Measurements from ENCODE around the gene PIGH.
"Not testable (repeated sequence)": the region's sequence is repeated elsewhere in the genome, so short reads cannot be mapped to it uniquely, and the experiment has no call there.

Gene PIGH

DNA sequence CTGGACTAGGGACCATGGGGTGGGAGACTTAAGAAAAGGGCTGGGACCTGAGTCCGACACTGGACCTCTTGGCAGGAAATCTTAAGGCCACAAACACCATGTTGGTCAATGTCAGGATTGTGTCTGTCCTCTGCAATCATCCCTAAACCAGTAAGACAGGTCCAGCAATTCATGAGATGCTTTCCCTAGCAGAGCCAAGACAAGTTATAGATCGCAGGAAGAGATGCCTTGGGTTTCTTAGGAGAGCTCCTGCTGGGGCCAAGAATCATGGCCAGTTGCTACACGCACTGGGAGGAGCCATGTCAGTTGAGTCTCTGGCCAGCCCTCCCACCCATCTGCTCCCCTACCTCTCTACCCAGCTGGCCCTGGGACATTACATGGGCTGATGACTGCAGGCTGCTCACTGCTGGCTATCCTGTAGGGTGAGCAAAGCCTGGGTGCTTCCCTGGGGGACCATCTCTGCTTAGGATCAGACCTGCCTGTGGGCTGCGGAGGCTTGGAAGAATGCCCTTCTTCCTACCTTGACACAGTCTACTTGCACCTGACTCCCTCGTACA, 52.8 kb downstream of the PIGH start:
- DNase-seq, result peak in 1 of 2 experiments; percentile 33

DNA sequence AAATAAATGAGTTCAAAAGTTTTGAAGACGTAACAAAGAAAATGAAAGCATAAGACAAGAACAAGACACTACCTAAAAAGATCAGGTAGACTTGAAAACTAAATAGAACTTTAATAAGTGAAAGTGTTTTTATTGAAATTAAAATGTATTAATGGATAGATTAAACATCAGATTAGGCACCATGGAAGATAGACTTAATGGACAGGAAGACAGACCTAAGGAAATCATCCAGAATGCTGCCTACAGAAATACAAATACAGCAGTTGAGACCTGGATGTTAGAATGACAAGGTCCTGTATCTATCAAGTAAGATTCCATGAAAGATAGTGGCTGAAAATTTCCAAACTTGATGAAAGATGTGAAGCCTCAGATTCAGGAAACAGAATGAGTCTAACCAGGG, 55.5 kb downstream of the PIGH start:
- DNase-seq, result no peak

DNA sequence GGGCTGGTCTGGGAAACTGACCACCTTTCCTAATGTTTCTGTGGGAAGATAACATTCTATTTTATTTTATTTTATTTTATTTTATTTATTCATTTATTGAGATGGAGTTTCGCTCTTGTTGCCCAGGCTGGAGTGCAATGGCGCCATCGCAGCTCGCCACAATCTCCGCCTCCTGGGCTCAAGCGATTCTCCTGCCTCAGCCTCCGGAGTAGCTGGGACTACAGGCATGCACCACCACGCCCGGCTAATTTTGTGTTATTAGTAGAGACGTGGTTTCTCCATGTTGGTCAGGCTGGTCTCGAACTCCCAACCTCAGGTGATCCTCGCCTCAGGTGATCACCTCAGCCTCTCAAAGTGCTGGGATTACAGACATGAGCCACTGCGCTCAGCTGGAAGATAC, 57.4 kb downstream of the PIGH start:
- not testable (repeated sequence) for DNase-seq

DNA sequence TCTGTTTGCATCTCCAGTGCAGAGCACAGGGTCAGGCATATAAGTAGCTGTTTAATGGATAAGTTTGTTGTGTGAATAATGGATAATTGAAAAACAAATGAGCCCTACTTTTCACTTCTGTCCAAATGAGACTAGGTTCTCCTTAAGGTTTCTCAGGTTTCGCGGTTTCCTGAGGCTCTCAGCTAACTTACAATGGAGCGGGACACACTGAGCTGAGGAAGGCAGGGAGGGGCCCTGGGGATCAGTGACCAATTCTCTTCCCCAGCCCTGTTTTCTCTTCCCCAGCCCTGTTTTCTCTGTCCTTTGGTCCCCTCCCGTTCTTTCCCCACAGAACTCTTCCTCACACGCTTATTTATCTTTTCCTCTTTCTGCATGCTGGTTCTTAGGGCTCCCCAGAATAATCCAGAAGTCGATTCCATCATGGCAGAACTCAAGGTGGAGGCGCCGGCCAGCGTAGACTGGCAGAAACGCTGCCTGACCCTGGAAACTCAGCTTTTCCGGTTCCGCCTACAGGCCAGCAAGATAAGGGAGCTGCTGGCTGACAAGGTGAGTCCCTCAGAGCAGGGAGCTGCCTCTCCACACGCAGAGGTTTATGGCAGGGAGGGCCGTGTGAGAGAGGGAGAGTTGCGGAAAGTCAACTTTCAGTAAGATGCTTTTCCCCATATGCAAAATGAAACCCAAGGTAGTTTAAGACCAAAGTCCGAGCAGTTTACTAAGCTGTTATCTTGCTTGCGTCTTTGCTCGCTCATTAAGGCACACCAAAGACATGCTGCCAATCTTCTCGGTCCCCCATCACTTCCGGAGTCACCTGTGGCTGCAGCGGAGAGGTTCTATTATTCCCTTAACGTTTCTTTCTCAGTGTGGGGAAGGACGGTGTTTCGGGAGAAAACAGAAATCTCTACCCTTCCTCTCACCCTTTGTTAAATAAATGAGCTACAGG, 58.4 kb downstream of the PIGH start:
- no peak for DNase-seq

Data from NCI-H446 (cell line).